Measurements from ENCODE around the gene MAPK9. TPM values are rescaled to one million over a fixed set of nuclear protein-coding genes. Genes with fewer than 3 reads are reported as not detected.

The MAPK9 gene
- total RNA-seq, 1 experiment from 2014 or later, result 44.1 TPM

GRCh38 chr5:180326989-180327565 is 35.2 kb upstream of the MAPK9 start:
- Histone ChIP-seq H3K27ac (ENCODE audit: low read length) (no peak overlapping the region), H3K27me3 (ENCODE audit: control insufficient read depth, insufficient read depth, low read length) (no peaks in the 10 kb centered on the region), H3K4me1 (ENCODE audit: control insufficient read depth, insufficient read depth, low read length) (peaks cover 3% of the 10 kb centered on the region), H3K9me3 (ENCODE audit: control insufficient read depth, insufficient read depth, low read depth, low read length) (no peaks in the 10 kb centered on the region), H3K36me3 (ENCODE audit: control insufficient read depth, insufficient read depth, low read length) (no peaks in the 10 kb centered on the region), H3K4me3 (ENCODE audit: low read depth in 2 of 2, low read length in 2 of 2) (no peak overlapping the region)
- BruUV-seq (replicated peaks), result no TSS peak
- in situ Hi-C loops (cut with HindIII; ENCODE audit: low pct_unique_long_range_greater_than_20kb, low sequenced_read_pairs) (no loop called here), intact Hi-C loops (cut with micrococcal nuclease; ENCODE audit: unreplicated experiment) (loop anchor here (5.0 to 10.0 kb wide), 2 partner anchors 35 to 122 kb away; partner anchors contain the start of genes MAPK9 and RASGEF1C)
- TF ChIP-seq, protein P1, sequence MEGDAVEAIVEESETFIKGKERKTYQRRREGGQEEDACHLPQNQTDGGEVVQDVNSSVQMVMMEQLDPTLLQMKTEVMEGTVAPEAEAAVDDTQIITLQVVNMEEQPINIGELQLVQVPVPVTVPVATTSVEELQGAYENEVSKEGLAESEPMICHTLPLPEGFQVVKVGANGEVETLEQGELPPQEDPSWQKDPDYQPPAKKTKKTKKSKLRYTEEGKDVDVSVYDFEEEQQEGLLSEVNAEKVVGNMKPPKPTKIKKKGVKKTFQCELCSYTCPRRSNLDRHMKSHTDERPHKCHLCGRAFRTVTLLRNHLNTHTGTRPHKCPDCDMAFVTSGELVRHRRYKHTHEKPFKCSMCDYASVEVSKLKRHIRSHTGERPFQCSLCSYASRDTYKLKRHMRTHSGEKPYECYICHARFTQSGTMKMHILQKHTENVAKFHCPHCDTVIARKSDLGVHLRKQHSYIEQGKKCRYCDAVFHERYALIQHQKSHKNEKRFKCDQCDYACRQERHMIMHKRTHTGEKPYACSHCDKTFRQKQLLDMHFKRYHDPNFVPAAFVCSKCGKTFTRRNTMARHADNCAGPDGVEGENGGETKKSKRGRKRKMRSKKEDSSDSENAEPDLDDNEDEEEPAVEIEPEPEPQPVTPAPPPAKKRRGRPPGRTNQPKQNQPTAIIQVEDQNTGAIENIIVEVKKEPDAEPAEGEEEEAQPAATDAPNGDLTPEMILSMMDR (IDR thresholded peaks at IDR 0.05), result no peak
- TF ChIP-seq TCF7L2 (IDR thresholded peaks at IDR 0.05; ENCODE audit: low read depth, low read length), result no peak
- TF ChIP-seq POLR2AphosphoS5 (IDR thresholded peaks at IDR 0.05; ENCODE audit: low read depth, low read length), result no peak
- no peak for ATAC-seq
- DNase-seq (ENCODE audit: low read depth, low spot score), result no peak
- POLR2A ChIA-PET, result no interaction called here
- CTCF ChIA-PET, result interaction anchor here (0.7 kb wide), 1 partner anchor 34 kb away, joined by 3 read pairs; no protein-coding TSS in a partner anchor

DNA sequence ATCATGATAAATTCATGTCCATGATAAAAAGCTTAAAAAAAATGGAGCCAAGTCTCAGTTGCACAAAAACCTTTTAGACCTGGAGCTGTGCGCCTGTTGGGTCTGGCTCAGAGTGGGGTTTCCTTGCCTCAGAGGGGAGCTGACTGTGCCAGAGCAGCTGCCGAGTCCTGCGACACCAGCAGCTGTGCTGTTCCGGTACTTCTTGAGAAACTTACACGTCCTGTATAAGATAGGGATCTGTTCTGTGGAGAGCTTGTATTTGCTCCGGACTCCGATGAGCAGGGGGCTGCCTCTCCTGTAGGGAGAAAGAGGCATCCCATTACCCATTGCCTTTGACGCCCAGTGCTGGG is 32.7 kb upstream of the MAPK9 start:
- no peaks in the 10 kb centered on the region; the same call in 1 of the 2 replicates for H3K4me1 ChIP-seq (ENCODE audit: control insufficient read depth, insufficient read depth, low read length)
- ChIA-PET POLR2A (no interaction called here), CTCF (interaction anchor here (0.8 kb wide), 1 partner anchor 123 kb away, joined by 3 read pairs; no protein-coding TSS in a partner anchor)
- no peaks in the 10 kb centered on the region for H3K9me3 ChIP-seq (ENCODE audit: control insufficient read depth, insufficient read depth, low read depth, low read length)
- no peak for DNase-seq (ENCODE audit: low read depth, low spot score)
- no peaks in the 10 kb centered on the region for H3K27me3 ChIP-seq (ENCODE audit: control insufficient read depth, insufficient read depth, low read length)
- no peaks in the 10 kb centered on the region for H3K36me3 ChIP-seq (ENCODE audit: control insufficient read depth, insufficient read depth, low read length)
- no peak overlapping the region for H3K27ac ChIP-seq (ENCODE audit: low read length)
- H3K4me3 ChIP-seq (ENCODE audit: low read depth in 2 of 2, low read length in 2 of 2), result no peak overlapping the region
- intact Hi-C loops (cut with micrococcal nuclease; ENCODE audit: unreplicated experiment) (loop anchor here (10.0 kb wide), 1 partner anchor 120 kb away; the partner anchor contains the start of gene RASGEF1C), in situ Hi-C loops (cut with HindIII; ENCODE audit: low pct_unique_long_range_greater_than_20kb, low sequenced_read_pairs) (no loop called here)
- no peak for ATAC-seq
- no TSS peak for BruUV-seq (replicated peaks)
- TF ChIP-seq POLR2AphosphoS5 (IDR thresholded peaks at IDR 0.05; ENCODE audit: low read depth, low read length) (no peak), REST (IDR thresholded peaks at IDR 0.05; ENCODE audit: insufficient read depth in 1 of 2, low read depth in 2 of 2, low read length in 1 of 2) (no peak), SIN3A (IDR thresholded peaks at IDR 0.05; ENCODE audit: borderline replicate concordance, insufficient read depth, low read depth, low read length) (no peak), TCF7L2 (IDR thresholded peaks at IDR 0.05; ENCODE audit: low read depth, low read length) (no peak)
- TF ChIP-seq, protein P1 (IDR thresholded peaks at IDR 0.05), result no peak

Measured in Panc1 (cell line).